22Rv1 (cell line): ENCODE data around the gene OTX2.

Experiments
- H3K27ac ChIP-seq: fragments of 450-650 bp; 2 replicates; pipeline ENCODE4 v1.5.1; 2017
- CTCF ChIP-seq: fragments of 450-650 bp; IDR thresholded peaks from 2 replicates; pipeline ENCODE4 v1.5.1; 2017; ENCODE audit warnings: mild to moderate bottlenecking
- ZFX ChIP-seq: fragments of 450-650 bp; IDR thresholded peaks from 2 replicates; pipeline ENCODE4 v1.6.1; 2017; ENCODE audit warnings: antibody characterized with exemption, borderline replicate concordance

OTX2 gene

GRCh38 chr14:56817396-56817921, 7.2 kb upstream of the OTX2 start:
- TF ChIP-seq ZFX (no peak), CTCF (no peak)

GRCh38 chr14:56816574-56817391, 6.5 kb upstream of the OTX2 start:
- H3K27ac ChIP-seq, result no peak overlapping the region
- TF ChIP-seq ZFX (no peak), CTCF (no peak)

More at GRCh38 chr14:56817396-56817921, 7.2 kb upstream of the OTX2 start:
- no peak overlapping the region for H3K27ac ChIP-seq

GRCh38 chr14:56815745-56816144, 5.5 kb upstream of the OTX2 start:
- TF ChIP-seq CTCF, result no peak
- no peak for TF ChIP-seq ZFX
- no peak overlapping the region for H3K27ac ChIP-seq

- H3K27ac ChIP-seq, result no peak overlapping the region
Observed at GRCh38 chr14:56814969-56815700, 4.9 kb upstream of the OTX2 start.

GRCh38 chr14:56814519-56814959, 4.3 kb upstream of the OTX2 start:
- TF ChIP-seq ZFX (no peak), CTCF (no peak)
- no peak overlapping the region for H3K27ac ChIP-seq

More at GRCh38 chr14:56814969-56815700, 4.9 kb upstream of the OTX2 start:
- TF ChIP-seq ZFX, result no peak

GRCh38 chr14:56813143-56813551, 2.9 kb upstream of the OTX2 start:
- TF ChIP-seq CTCF, result no peak
- TF ChIP-seq ZFX, result no peak

GRCh38 chr14:56812364-56813141, 2.3 kb upstream of the OTX2 start:
- TF ChIP-seq CTCF (no peak), ZFX (no peak)
- no peak overlapping the region for H3K27ac ChIP-seq

More at GRCh38 chr14:56813143-56813551, 2.9 kb upstream of the OTX2 start:
- H3K27ac ChIP-seq, result no peak overlapping the region
